Upper lobe of left lung (tissue), 4 donors: ENCODE measurements around the gene KBTBD13.

Source experiments
- CTCF ChIP-seq, 6 experiments: fragments of 450-650 bp in 4 of 6; fragments of 200-600 bp in 2 of 6; sonication (generic) in 2 of 6; IDR thresholded peaks; one replicate each; pipeline ENCODE4 v1.5.1; 2016 to 2019; ENCODE audit warnings: antibody characterized with exemption in 6 of 6
- POLR2A ChIP-seq, 4 donors: fragments of 450-650 bp; IDR thresholded peaks; one replicate each; pipeline ENCODE4 v1.5.1; 2016 to 2017; ENCODE audit warnings: antibody characterized with exemption in 4 of 4, mild to moderate bottlenecking in 2 of 4
- POLR2AphosphoS5 ChIP-seq, 2 donors: sonication (generic); formaldehyde crosslinking; IDR thresholded peaks; one replicate each; pipeline ENCODE4 v1.5.1; 2017; ENCODE audit warnings: antibody characterized with exemption in 2 of 2

GRCh38 chr15:65072617-65073016 is 3.9 kb upstream of the KBTBD13 start:
- TF ChIP-seq CTCF (IDR thresholded peaks at IDR 0.05) (no peak), POLR2A (IDR thresholded peaks at IDR 0.05) (no peak), POLR2AphosphoS5 (IDR thresholded peaks at IDR 0.05) (no peak)
